ENCODE results near the gene CITED1. TPM values are rescaled to one million over a fixed set of nuclear protein-coding genes. Genes with fewer than 3 reads are reported as not detected.

Gene CITED1
- total and polyA plus RNA-seq, 2 of the 4 experiments (the other 2 are of a cell fraction): 0.18 to 0.24 TPM

- dilution Hi-C loops (cut with HindIII; ENCODE audit: low sequenced_read_pairs, unreplicated experiment): no loop called here
- Histone ChIP-seq H2BK120ac (ENCODE audit: low read depth, low read length) (no peak overlapping the region), H3K27me3 (ENCODE audit: control insufficient read depth, insufficient read depth, low read length) (peaks cover 25% of the 10 kb centered on the region), H3K4me2 (ENCODE audit: low read depth, low read length) (no peak overlapping the region), H4K8ac (ENCODE audit: low read depth in 2 of 2, low read length in 2 of 2) (no peak overlapping the region), H2AK5ac (ENCODE audit: low read depth, low read length) (no peak overlapping the region), H3K14ac (replicated peaks; ENCODE audit: low read depth, low read length) (no peak overlapping the region), H2AK9ac (replicated peaks; ENCODE audit: low read depth, low read length, poor library complexity) (no peak overlapping the region), H3K4ac (ENCODE audit: low read depth, low read length) (no peak overlapping the region), H3K9me1 (ENCODE audit: insufficient read depth, low read length) (peaks cover 9% of the 10 kb centered on the region), H3K79me1 (ENCODE audit: low read depth in 1 of 2, low read length in 2 of 2) (no peaks in the 10 kb centered on the region), H3K18ac (ENCODE audit: low read depth, low read length) (no peak overlapping the region), H2BK5ac (ENCODE audit: low read depth, low read length, poor library complexity, severe bottlenecking) (no peak overlapping the region), H2AFZ (replicated peaks; ENCODE audit: low read length, poor library complexity) (peak overlapping the region; percentile 13), H4K91ac (ENCODE audit: insufficient read depth, low read depth, low read length) (no peak overlapping the region), H3K9me3 (ENCODE audit: control insufficient read depth, insufficient read depth, low read length) (no peaks in the 10 kb centered on the region), H3K4me3 (ENCODE audit: insufficient read depth, low read depth, low read length) (no peak overlapping the region), H3K9ac (ENCODE audit: low read depth, low read length) (no peak overlapping the region), H2BK20ac (ENCODE audit: low read depth, low read length) (no peak overlapping the region), H3K56ac (ENCODE audit: extremely low read depth, insufficient read depth, low read length) (no peak overlapping the region), H4K20me1 (ENCODE audit: insufficient read depth, low read length) (no peaks in the 10 kb centered on the region), H3K23ac (ENCODE audit: low read depth, low read length) (no peak overlapping the region), H3K27ac (ENCODE audit: insufficient read depth, low read length) (no peak overlapping the region), H4K5ac (ENCODE audit: low read depth, low read length) (no peak overlapping the region), H3K36me3 (ENCODE audit: control insufficient read depth, insufficient read depth, low read length) (no peaks in the 10 kb centered on the region), H3K4me1 (ENCODE audit: control insufficient read depth, insufficient read depth, low read length) (peaks cover 8% of the 10 kb centered on the region), H2BK15ac (ENCODE audit: low read depth, low read length) (no peak overlapping the region)
- intact Hi-C loops (cut with micrococcal nuclease): loop anchor here (10.0 kb wide), 1 partner anchor 219 kb away; no protein-coding TSS in a partner anchor
- in situ Hi-C loops (cut with MboI; ENCODE audit: low sequenced_read_pairs): no loop called here
- no peak for DNase-seq
- TF ChIP-seq FOS (IDR thresholded peaks at IDR 0.05; ENCODE audit: low read depth, low read length) (no peak), CEBPB (IDR thresholded peaks at IDR 0.05; ENCODE audit: low read depth, low read length) (no peak), NFE2L2 (IDR thresholded peaks at IDR 0.05; ENCODE audit: low read depth, low read length) (no peak), MXI1 (IDR thresholded peaks at IDR 0.05; ENCODE audit: borderline replicate concordance, low read depth, low read length) (no peak), CHD1 (IDR thresholded peaks at IDR 0.05; ENCODE audit: low read depth, low read length) (no peak), RCOR1 (IDR thresholded peaks at IDR 0.05; ENCODE audit: insufficient replicate concordance, low read length) (no peak), MAZ (IDR thresholded peaks at IDR 0.05; ENCODE audit: borderline replicate concordance, low read depth, low read length) (no peak), CTCF (conservative IDR thresholded peaks at IDR 0.05; ENCODE audit: low read depth, low read length) (no peak), MAFK (IDR thresholded peaks at IDR 0.05; ENCODE audit: low read depth, low read length) (no peak), SMC3 (IDR thresholded peaks at IDR 0.05; ENCODE audit: low read depth, low read length) (no peak), RFX5 (IDR thresholded peaks at IDR 0.05; ENCODE audit: low read depth, low read length) (no peak)
- TF ChIP-seq, protein P1, sequence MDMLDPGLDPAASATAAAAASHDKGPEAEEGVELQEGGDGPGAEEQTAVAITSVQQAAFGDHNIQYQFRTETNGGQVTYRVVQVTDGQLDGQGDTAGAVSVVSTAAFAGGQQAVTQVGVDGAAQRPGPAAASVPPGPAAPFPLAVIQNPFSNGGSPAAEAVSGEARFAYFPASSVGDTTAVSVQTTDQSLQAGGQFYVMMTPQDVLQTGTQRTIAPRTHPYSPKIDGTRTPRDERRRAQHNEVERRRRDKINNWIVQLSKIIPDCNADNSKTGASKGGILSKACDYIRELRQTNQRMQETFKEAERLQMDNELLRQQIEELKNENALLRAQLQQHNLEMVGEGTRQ (IDR thresholded peaks at IDR 0.05; ENCODE audit: low read depth, low read length): no peak
- POLR2A ChIA-PET (ENCODE audit: unreplicated experiment): no interaction called here
- ATAC-seq (ENCODE audit: low read depth): no peak
- CTCF ChIA-PET: interaction anchor here (1.2 to 1.3 kb wide), 2 partner anchors 10 to 13 kb away, joined by 3 to 5 read pairs; no protein-coding TSS in a partner anchor
- 38% methylated on average over 8 of the region's 24 CpGs; no CpG with 5 or more reads in 1 of the 2 experiments for WGBS, 2 experiments (ENCODE audit: extremely low coverage in 2 of 2, insufficient read length in 1 of 2)
- BruUV-seq (replicated peaks): no TSS peak
Measured at GRCh38 chrX:72255445-72255844, 50.3 kb downstream of the CITED1 start.
